ENCODE data around the gene PROB1.
"Not testable (repeated sequence)": the region's sequence is repeated elsewhere in the genome, so short reads cannot be mapped to it uniquely, and the experiment has no call there.

The PROB1 gene

GRCh38 chr5:139391570-139392323, 3.2 kb downstream of the PROB1 start:
- DNase-seq = peak; percentile 69

- no peak for DNase-seq
Measured at GRCh38 chr5:139390639-139391569, 4.0 kb downstream of the PROB1 start.

- DNase-seq = peak; percentile 85
Measured at GRCh38 chr5:139389701-139390638, 4.9 kb downstream of the PROB1 start, which contains the start of gene MZB1. TSS of gene MZB1 (minus strand) at chr5:139389913. CDS start at chr5:139389856, 57 bp downstream.

GRCh38 chr5:139388198-139388821, 6.6 kb downstream of the PROB1 start:
- DNase-seq = no peak

- no peak for DNase-seq
Measured at GRCh38 chr5:139387611-139388197, 7.2 kb downstream of the PROB1 start.

- DNase-seq = not testable (repeated sequence)
Measured at GRCh38 chr5:139386956-139387355, 7.9 kb downstream of the PROB1 start.

GRCh38 chr5:139386050-139386438, 8.9 kb downstream of the PROB1 start:
- no peak for DNase-seq

GRCh38 chr5:139385061-139386049, 9.5 kb downstream of the PROB1 start:
- no peak for DNase-seq

GRCh38 chr5:139384591-139385051, 10.3 kb downstream of the PROB1 start:
- no peak for DNase-seq

- DNase-seq = no peak
Measured at GRCh38 chr5:139383993-139384590, 10.8 kb downstream of the PROB1 start.

- DNase-seq = no peak
Measured at GRCh38 chr5:139383275-139383992, 11.5 kb downstream of the PROB1 start, which contains the start of gene SLC23A1. TSS of gene SLC23A1 (minus strand) at chr5:139383297. CDS start at chr5:139383253, 44 bp downstream.

GRCh38 chr5:139382807-139383206, 12.1 kb downstream of the PROB1 start:
- no peak for DNase-seq

- no peak for DNase-seq
Measured at GRCh38 chr5:139381837-139382761, 12.8 kb downstream of the PROB1 start.

GRCh38 chr5:139379626-139380449, 15.1 kb downstream of the PROB1 start:
- DNase-seq = no peak

- DNase-seq = no peak
Measured at GRCh38 chr5:139378941-139379361, 16.0 kb downstream of the PROB1 start.

- no peak for DNase-seq
Measured at GRCh38 chr5:139378101-139378825, 16.6 kb downstream of the PROB1 start.
